Anterior cingulate cortex (tissue), 58 donors: ENCODE measurements around the gene TBC1D5.
"Not testable (repeated sequence)": the region's sequence is repeated elsewhere in the genome, so short reads cannot be mapped to it uniquely, and the experiment has no call there.

Experiments used
- DNase-seq, 58 donors: peaks; one replicate each; lab custom pipeline; 2025; lab: John Stamatoyannopoulos, UW

TBC1D5 gene

DNA sequence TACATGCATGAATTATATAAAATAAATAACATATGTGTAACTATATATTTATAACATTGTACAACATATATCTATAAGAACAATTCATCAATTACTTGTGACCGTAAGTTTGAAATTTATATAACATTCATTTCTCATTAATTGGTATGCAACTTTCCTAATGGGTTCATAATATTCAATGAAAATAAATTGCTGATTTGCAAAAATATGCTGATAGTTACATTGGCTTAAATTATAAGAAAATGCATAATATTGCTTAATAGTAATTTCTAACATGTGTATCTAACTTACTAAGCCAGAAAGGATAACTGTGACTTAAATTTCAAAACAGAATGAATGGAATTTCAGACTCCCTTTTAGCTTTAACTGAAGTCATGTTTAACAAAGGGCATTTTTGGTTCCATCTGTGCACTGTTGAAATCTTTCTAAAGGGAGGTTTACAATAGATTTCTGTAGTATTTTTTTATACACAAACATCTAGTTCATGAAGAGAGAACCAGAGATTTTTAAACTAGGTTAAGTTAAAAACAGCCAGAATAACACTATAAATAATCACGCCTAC lies 310.9 kb downstream of the TBC1D5 start:
- no peak for DNase-seq

DNA sequence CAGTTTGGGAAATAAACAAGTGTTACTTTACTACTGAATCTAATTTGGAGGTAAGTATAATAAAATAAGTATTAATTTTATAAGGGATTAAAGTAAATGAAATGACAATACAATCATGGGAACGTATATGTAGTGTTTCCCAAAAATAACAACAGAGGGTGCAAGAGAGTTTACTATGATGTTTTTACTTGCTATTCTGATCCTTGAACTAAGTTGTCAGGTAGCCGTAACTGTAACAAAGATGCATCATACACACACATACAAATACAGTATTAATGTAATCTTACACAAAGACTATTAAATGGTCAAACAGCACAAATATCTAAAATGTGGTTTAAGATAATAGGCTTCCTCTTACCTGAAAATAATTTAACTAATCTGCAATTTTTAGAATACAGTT lies 311.4 kb downstream of the TBC1D5 start:
- DNase-seq = peak in 1 of 58 donors; percentile 7

DNA sequence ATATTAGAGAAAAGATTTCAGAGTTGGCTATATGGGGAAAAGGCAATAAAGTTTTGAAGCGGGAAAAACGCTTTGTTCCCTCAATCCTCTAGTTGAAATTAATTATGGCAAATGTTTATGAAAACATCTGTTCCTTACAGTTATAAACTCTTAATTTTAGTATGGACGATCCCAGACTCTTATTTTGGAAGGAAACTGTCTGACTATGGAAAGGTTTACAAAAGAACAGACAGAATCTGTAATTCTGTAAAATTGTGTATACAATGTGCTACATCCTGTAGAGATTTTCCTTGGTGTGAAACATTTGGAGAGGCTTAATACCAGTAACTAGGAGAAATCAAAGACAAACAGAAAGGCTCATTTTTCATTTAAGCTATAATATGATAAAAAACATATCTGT lies 311.8 kb downstream of the TBC1D5 start:
- no peak for DNase-seq

DNA sequence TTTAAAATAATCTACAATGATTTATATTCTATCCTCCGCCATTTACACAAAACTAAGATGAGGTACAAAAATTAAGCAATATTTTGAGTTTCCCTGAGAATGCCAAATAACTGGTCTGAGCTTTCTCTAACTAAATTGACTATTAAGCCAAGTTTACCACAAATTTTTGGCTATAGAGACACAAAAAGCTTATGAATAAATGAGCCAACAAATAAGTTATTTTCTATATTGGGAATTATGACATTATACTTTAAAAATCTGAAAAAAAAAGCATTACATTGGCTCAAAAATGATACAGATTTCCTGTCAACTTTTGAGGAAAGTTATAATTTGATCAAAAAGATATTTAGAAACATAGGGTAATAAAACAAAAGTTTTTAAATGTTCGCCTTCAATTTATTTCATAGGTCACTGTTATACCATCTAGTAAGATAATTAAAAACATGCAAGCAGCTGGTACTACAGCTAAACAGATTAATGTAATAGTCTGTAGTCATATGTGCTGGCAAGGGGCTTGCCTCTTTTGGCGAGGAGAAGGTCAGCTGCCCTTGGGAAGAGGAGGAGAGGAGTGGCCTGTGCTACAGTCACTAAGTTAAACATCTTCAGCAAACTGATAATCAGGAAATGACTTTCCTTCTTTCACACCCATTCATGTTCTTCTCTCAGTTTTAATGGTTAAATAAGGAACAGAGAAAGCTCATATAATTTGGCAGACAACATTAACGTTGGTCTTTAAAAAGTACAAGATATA lies 318.5 kb downstream of the TBC1D5 start:
- DNase-seq = no peak

DNA sequence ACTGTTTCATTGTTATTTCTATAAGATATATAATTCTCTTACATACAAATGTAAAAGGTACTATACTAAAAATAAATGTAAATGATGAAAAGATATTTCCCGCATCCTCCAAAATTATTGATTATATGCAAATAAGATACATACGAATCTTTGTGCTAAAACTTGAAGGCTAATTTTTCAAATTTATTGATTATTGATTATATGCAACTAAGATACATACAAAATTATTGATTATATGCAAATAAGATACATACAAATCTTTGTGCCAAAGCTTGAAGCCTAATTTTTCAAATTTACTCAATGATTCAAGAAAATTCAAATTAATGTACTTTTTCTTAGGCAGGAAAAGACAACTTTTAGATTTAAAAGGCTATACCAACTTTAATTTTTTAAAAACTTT lies 319.8 kb downstream of the TBC1D5 start:
- no peak for DNase-seq

DNA sequence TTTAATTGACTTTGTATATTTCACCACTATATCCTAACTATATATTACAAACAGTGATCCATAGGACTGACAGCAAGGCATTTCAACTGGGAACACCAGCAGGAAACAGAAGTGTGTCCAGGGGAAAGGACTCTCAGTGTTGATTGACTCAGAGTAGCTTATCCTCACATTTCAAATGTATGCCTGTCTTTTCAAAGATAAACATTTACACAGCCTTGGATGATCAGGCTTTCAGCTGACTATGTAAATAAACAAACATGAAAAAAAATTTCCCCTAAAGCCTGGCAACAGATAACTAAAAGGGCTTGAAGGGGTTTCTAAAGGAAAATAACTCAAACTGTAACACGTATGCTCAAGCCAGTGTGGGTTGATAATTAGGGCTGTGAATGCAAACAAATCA lies 321.8 kb downstream of the TBC1D5 start:
- DNase-seq = no peak

DNA sequence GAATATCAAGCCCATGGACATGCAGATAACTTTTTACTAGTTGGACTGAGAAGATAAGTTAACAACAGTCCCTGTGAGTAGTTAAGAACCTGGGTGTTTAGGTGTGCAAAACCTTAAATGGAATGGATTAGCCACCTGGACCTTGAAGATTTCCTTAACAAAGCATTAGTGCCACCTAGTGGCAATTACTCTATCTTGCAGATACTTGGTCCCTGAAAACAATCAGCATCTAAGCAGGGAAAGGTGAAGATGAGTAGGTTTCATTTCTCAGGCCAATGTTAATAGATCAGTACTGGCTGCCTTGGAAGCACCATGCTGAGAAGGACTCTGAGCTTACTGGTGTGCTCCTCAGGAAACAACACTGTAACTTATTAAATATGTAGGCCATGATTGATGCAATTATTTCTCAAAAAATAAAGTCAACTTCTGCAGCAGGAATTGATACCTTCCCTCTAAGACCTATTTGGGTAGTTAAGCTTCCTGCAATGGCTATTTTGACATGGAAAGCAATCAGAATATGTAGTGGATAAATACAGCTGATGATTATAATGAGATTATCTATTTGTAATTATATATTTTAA lies 329.4 kb downstream of the TBC1D5 start:
- DNase-seq = no peak

DNA sequence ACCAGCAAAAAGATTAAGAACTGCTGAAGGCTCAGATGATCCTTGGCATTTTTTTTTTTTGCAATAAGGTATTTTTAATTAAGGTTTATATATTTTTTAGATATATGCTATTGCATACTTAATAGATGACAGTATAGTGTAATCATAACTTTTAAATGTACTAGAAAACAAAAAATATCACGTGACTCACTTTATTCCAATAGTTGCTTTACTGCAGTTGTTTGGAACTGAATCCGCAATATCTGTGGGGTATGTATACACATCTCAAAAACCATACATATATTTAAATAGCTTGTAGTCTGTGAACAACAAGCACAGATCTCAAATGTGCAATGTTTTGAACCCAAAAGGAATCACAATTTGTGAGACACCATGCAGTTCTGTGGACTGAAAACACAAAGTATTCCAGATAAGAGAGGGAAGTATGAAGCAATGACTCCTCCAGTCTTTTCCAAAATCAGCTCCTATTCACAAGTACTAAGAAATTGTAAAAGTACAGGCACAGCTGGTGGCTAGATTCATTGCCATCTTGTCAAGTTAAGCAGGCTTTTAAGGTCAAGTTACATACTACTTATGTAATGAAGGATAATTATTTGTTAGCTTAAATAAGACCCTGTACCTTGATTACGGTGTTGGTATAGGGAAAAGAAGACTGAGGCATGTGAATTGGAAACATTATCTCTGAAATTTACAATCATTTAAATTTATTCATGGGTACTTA lies 331.1 kb downstream of the TBC1D5 start:
- DNase-seq = no peak

DNA sequence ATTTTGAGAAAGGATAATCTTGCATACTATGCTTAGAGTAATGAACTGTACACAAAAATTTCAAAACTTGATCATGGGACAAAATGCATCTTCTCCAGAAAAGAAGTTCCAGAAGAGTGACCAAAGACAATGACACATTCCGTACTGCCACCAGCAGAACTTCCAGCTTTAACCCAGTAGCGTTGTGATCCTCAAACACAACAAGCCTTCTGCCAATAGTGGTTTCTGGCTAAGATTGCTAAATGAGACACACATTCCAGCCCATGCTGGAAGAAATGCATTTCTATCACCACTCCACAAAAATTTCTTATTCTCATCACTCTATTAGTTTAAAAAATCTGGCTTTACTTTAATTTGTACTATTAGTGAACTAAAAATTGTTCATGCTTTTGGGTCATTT lies 334.9 kb downstream of the TBC1D5 start:
- no peak for DNase-seq

DNA sequence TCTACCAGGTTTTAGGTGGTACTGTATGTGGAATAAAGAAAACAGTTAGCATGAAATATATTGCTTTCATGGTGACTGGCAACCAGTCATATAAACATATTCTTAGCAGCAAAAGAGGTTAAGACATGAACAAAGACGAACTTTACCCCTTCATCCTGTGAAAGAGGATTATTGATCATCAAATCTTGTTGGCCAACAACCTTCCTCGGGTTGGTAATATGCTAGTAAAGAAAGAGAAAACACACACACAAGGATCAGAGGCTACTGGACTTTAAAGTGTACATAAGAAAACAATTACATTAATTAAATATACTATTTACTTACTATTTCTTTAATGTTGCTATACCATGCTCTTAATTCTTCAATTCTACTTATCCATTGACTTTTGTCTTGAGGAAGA lies 337.9 kb downstream of the TBC1D5 start:
- no peak for DNase-seq

DNA sequence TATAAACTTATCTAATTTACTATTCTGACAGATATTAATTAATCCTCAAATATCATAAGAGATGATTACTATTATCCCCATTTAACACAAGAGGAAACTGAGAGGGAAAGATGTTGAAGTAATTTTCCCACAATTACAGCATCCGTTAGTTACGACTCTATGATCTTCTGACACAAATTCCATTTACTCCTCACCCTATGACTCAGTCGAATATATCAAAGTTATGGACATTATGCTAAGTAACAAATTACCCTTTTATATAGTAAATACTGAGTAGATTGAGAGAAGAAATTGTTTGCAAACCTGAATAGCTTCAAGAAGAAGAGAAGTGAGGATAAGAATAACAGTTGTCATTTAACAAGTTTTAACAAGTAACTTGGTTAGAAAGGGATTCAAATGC lies 340.0 kb downstream of the TBC1D5 start:
- no peak for DNase-seq

DNA sequence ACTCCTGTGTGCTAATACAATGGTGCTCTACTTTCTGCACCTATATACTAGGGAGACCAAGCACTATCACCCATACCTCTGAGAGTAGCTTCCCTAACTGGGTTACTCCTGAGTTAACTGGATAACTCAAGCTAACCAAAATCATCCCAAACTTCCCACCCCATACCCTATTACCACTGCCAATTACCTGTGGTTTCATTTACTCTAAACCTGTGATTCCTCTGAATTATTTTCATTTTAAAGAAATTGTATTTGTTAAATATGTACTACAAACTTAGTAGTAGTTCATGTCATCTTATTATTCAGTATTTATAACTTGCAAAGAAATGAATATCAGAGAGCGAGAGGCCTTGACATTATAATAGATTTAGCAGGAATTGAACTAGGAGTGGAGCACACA lies 340.5 kb downstream of the TBC1D5 start:
- no peak for DNase-seq

DNA sequence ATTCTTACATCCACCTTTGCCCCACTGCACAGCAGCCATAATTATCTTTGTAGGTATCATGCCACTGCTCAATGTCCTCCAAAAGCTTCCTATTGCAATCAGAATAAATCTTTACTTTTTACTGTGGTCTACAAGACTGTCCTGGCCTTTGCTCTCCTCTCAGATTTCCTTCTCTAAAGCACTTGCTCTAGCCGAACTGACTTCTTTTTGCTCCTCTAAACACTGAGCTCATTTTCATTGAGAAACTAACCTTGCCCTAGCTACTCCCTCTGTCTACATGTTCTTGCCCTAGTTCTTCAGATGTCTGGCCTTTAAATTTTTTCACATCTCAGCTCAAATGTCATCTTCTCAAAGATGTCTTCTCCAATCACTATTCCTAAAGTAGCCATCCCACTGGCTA lies 342.8 kb downstream of the TBC1D5 start:
- DNase-seq = no peak

DNA sequence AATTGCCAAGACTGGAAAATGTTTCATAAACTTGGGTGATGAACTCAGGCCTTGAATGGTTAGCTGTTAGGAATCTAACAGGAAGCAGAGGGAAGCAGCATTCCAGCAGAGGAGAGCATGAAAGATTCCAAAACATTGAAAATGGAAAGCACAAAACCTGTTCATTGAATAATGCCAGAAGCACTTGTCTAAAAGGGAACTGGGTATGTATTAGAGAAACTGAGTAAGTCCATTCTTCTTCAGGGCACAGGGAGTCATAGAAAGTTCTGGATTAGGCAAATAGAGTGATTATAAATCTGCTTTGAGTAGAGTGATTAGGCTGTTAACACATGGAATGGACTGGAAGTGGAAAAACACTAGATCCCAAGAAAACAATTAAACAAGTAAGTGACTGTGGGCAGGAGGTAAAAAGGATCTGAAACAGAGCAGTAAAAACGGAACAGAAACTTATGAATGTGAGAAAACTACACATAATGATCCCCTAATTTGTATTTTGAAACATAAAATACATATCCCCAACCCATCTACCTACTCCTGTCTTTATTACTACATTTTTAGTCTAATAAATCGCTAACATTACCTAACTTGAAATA lies 343.4 kb downstream of the TBC1D5 start:
- DNase-seq = no peak

DNA sequence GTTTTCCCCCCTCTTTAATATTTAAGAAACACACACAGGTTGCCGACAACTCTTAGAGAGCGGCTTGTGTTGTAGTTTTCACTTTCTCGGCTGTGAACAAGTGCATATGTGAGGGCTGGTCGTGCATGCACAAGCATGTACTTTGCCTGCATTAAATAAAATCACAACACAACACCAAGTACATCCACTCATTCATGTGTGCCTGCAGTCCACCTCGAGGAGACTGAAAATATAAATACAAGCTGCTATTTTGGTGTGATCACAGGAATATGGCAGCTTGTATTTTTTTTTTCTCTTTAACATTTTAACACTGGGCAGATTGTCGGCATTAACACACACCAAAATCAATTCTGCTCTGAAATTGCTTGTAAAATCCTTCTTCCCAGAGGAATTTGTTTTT lies 346.4 kb downstream of the TBC1D5 start:
- no peak for DNase-seq

DNA sequence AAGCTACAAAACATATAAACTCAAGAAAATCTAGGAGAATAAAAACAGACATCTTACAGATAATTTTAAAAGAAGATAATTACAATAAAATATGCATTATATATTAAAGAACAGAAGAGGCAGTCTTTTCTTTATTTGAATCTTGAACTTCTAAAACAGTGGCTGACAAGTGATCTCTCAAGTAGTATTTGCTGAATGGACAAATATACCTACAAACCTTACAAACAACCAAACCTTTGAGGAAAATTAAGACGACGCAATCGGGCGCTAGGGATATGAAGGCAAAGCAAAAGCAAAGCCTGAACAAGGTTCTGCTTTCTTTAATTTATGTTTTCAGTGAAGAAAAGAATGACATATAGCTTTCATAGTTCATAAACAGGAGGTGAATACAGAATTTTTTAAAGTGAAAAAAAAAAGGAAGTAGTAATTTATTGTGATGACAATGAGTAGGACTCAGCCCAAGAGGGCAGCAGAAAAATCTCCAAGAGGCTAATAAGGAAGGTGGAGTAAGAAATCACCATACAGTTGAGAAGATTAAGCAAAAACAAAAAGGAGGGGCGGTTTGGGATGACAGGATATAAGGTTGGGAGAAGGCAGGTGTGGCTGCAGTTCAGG lies 347.8 kb downstream of the TBC1D5 start:
- no peak for DNase-seq

DNA sequence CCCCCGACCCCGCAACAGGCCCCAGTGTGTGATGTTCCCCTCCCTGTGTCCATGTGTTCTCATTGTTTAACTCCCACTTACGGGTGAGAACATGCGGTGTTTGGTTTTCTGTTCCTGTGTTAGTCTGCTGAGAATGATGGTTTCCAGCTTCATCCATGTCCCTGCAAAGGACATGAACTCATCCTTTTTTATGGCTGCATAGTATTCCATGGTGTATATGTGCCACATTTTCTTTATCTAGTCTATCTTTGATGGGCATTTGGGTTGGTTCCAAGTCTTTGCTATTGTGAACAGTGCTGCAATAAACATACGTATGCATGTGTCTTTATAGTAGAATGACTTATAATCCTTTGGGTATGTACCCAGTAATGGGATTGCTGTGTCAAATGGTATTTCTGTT lies 349.9 kb downstream of the TBC1D5 start:
- DNase-seq = not testable (repeated sequence)

DNA sequence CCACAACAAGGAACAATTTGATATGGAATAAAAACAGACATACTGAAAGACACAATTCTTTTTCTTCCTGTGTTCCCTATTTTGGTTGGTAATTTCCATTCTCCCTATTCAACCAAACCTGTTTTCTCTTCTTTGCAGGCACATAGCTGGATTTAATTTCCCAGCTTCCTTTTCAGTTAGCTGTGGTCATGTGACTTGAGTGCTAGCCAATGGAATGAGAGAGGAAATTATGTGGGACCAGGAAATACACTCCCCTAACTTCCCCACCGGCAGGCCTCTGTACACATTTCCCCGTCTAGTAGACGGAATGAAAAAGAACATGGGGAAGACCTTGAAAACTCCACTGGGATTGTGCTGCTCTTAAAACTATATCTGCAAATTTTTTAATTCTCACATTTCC lies 351.6 kb downstream of the TBC1D5 start:
- DNase-seq = no peak

DNA sequence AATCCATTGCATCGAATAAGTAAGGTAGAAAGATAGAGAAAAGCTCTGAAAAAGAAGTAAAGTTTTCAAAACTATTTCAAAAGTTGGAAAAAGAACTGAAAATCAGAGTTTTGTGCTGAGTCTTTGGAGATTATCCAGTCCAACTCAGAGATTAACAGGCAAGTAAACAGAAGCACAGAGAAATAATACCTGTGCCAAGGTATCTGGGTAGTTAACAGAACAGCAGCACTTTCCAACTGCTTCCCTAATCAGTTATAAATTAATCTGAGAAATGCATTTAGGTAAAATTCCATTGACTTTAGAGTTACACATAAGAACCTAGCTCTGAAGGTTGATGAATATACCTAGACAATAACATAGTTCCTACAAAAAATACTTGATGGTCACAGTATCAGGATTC lies 355.3 kb downstream of the TBC1D5 start:
- DNase-seq = no peak

DNA sequence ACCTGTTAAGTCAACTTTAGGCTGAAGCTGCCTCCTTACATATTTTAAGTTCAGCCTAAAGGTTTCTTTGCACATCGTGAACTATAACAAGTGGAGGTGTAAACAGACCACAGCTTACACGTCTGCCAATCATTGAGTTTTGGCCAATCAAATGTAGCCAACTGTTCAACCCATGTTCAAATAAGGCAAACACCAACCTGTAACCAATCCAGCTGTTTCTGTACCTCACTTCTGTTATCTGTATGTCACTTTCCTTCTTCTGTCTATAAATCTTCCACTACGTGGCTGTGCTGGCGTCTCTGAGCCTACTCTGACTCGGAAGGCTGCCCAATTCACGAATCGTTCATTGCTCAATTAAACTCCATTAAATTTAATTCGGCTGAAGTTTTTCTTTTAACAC lies 356.0 kb downstream of the TBC1D5 start:
- DNase-seq = no peak
